VCaP (cell line): Measurements from ENCODE around the gene GTF2H4.
A peak's percentile ranks its signal among the peaks of the same experiment; 100 is the strongest.

Source experiments
- H3K27ac ChIP-seq: fragments of 450-650 bp; 2 replicates; pipeline ENCODE4 v1.5.1; 2017
- TF ChIP-seq, protein P1 (sequence below): fragments of 450-650 bp; conservative IDR thresholded peaks from 2 replicates; pipeline ENCODE4 v1.5.1; 2017; ENCODE audit warnings: mild to moderate bottlenecking, moderate library complexity

GTF2H4 gene

DNA sequence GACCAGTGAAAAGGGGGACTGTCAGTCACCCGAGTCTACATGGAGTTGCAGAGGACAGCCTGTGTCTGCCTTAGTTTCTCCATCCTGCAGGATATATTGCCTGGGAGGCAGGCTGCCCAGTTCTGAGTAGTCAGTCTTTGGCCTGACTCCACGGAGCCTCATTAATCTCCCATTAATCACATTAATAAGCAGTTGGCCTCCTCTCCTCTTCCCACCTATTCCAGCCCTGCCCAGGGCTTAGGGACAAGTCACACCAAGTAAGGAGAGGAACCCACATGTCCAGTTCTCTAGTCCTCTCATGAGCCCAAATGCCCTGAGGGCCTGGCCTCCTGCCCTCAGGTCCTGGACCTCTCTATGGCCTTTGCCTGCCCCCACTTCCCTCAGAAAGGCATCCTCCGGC lies 31.5 kb downstream of the GTF2H4 start:
- H3K27ac ChIP-seq, result no peak overlapping the region
- TF ChIP-seq, protein P1, sequence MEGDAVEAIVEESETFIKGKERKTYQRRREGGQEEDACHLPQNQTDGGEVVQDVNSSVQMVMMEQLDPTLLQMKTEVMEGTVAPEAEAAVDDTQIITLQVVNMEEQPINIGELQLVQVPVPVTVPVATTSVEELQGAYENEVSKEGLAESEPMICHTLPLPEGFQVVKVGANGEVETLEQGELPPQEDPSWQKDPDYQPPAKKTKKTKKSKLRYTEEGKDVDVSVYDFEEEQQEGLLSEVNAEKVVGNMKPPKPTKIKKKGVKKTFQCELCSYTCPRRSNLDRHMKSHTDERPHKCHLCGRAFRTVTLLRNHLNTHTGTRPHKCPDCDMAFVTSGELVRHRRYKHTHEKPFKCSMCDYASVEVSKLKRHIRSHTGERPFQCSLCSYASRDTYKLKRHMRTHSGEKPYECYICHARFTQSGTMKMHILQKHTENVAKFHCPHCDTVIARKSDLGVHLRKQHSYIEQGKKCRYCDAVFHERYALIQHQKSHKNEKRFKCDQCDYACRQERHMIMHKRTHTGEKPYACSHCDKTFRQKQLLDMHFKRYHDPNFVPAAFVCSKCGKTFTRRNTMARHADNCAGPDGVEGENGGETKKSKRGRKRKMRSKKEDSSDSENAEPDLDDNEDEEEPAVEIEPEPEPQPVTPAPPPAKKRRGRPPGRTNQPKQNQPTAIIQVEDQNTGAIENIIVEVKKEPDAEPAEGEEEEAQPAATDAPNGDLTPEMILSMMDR, result no peak

DNA sequence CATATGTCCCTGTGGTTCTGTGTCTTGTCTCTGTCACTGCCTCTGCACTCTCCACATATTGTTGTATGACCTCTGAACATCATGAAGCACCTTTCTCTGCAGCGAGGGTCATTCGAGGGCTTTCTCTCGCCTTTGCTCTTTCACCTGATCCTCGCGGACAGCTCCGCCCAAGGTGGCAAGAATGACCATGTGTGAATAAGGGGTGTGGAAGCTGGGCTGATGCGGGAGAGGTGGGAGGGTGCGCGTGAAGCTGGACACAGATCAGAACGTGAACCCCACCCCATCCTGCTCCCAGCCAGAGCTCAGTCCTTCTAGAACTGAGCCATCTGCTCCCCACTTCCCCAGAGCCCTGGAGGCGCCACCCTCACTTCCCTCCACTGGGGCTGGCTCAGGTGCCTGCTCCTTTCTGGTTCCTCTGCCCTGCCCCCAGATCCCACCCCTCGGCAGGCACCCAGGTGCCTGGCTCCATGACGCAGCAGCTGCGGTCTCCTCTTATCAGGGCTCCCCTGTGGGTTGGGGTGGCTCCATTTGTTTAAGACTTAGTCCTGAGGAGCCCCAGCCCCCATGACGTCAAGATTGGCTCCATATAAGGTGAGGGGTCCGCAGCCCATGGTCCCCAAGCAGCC lies 32.5 kb downstream of the GTF2H4 start, which contains the start of gene MUCL3:
Gene MUCL3 (plus strand): TSS at position 613 of the 626 bp plus-strand sequence. CDS start 27 bp downstream, outside the sequence.
- no peak within 1 kb of the TSS for H3K27ac ChIP-seq
- TF ChIP-seq, protein P1, result no peak

DNA sequence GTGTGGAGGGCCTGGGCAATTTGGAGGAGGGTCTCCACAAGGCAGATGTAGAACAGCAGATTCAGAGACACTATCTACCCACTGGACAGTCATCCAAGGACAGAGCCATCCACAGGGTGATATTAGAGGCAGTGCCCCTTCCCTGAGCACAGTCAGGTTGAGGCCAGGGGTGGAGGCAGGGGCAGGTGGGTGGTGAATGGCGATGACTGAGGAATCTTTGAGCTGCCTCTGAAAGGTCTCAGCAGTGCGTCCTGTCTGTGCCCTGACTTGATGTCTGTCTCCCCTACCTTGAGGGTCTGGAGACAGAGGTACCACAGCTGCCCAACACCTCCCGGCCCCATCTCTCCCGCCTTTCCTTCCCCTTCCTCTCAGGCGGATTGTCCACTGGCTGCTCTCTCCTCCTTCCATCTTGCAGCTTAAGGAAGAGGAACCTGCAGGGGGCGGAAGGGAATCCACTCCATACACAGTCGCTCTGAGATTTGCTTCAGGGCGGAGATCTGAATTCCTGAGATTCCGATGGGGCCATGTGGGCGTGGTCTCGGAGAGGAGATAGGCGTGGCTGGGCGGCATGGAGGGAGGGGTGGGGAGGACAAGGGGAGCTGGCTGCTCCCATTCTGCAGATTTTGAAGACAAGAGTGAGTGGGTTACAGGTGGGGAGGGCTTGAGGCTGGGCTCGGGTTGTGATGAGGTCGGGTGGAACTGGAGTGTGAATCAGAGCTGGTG lies 34.5 kb downstream of the GTF2H4 start:
- TF ChIP-seq, protein P1, result peak; percentile 33; the same call in 1 of the 2 replicates
- no peak overlapping the region for H3K27ac ChIP-seq

DNA sequence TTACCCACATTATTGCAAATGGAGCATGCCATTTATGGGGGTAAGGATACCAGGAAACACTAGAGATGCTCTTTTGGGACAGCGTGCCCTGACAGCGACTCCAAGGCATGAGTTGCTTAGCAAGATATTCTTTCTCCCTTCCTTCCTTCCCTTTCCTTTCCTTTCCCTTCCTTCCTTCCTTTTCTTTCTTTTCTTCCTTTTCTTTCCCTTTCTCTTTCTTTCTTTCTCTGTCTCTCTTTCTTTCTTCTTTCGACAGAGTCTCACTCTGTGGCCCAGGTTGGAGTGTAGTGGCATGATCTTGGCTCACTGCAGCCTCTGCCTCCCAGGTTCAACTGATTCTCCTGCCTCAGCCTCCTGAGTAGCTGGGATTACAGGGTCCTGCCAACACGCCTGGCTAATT lies 36.0 kb downstream of the GTF2H4 start:
- no peak overlapping the region for H3K27ac ChIP-seq
- TF ChIP-seq, protein P1, result no peak

DNA sequence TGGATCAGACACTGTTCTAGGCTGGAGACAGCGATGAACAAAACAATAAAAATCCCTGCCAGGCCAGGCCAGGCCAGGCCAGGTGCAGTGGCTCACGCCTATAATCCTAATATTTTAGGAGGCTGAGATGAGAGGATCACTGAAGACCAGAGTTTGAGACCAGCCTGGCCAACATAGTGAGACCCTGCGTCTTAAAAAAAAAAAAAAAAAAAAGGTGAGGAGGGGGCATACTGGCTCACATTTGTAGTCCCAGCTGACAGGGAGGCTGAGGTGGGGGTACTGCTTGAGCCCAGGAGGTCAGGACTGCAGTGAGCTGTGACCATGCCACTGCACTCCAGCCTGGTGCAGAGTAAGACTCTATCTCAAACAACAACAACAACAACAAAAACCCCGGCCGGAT lies 37.3 kb downstream of the GTF2H4 start:
- TF ChIP-seq, protein P1, result no peak
- no peak overlapping the region for H3K27ac ChIP-seq

DNA sequence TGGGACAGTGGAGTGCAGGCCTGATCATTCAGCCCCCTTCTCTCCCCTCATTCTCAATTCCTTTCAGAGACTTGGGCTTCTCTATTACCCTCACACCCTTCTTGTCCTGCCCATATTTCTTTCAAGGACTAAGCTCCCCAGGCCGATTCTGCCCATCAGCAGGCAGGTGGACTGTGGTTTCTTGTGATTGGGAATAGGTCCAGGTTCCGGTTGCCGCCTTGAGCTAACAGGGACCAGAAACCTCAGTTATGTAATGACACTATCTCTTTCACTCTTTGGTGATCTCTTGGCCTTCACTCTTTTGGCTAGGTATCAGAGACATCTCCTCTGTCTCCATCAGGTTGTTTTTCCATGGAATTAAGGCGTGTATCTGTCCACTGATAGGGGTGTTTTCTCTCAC lies 39.2 kb downstream of the GTF2H4 start:
- no peak overlapping the region for H3K27ac ChIP-seq
- TF ChIP-seq, protein P1, result no peak

DNA sequence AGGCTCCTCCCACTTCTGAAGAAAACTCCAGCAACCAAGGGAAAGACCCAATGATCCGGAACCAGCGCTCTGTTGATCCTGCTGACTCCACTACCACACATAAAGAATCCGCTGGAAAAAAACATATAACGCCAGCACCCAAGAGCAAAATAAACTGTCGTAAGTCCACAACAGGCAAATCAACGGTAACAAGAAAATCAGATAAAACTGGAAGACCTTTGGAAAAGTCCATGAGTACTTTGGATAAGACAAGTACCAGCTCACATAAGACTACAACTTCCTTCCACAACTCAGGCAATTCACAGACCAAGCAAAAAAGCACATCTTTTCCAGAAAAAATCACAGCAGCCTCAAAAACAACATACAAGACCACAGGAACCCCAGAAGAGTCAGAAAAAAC lies 40.8 kb downstream of the GTF2H4 start:
- TF ChIP-seq, protein P1, result no peak
- H3K27ac ChIP-seq, result no peak overlapping the region
